ENCODE measurements around the gene COP1. TPM values are rescaled to one million over a fixed set of nuclear protein-coding genes. Genes with fewer than 3 reads are reported as not detected.
"Not testable (repeated sequence)": the region's sequence is repeated elsewhere in the genome, so short reads cannot be mapped to it uniquely, and the experiment has no call there.

Gene COP1
- total RNA-seq, 4 donors from 2014 or later, result 74.1 to 104 (median 87.5) TPM

GRCh38 chr1:175992825-175993224 is 214.3 kb downstream of the COP1 start:
- not testable (repeated sequence) for H3K27ac ChIP-seq; H3K4me3 ChIP-seq; H3K9me3 ChIP-seq; H3K27me3 ChIP-seq; H3K4me1 ChIP-seq; DNase-seq (ENCODE audit: low spot score in 2 of 2)
- peaks cover 0 to 28% (median 3%) of the 10 kb centered on the region in 3 donors for H3K36me3 ChIP-seq
- WGBS, 2 donors, result 84 to 94% methylated on average over 8 of the region's 8 CpGs

DNA sequence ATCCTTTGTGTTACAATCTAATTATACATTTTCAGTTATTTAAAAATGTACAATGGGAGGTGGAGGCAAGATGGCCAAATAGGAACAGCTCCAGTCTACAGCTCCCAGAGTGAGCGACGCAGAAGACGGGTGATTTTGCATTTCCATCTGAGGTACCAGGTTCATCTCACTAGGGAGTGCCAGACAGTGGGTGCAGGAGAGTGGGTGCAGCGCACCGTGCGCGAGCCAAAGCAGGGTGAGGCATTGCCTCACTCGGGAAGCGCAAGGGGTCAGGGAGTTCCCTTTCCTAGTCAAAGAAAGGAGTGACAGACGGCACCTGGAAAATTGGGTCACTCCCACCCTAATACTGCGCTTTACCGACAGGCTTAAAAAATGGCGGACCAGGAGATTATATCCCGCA is 214.9 kb downstream of the COP1 start:
- H3K4me1 ChIP-seq; H3K4me3 ChIP-seq; H3K27me3 ChIP-seq; DNase-seq (ENCODE audit: low spot score in 2 of 2); H3K9me3 ChIP-seq; H3K27ac ChIP-seq: not testable (repeated sequence)
- peaks cover 0 to 34% (median 3%) of the 10 kb centered on the region in 3 donors for H3K36me3 ChIP-seq
- whole genome bisulfite sequencing, 2 donors, result 90 to 95% methylated on average over 14 of the region's 14 CpGs

- 84 to 86% methylated on average over 1 of the region's 1 CpG for WGBS, 2 donors
- DNase-seq (ENCODE audit: low spot score in 2 of 2), result no peak
- TF ChIP-seq CTCF (IDR thresholded peaks at IDR 0.05), result no peak
- TF ChIP-seq EP300 (IDR thresholded peaks at IDR 0.05), result no peak
- TF ChIP-seq POLR2A (IDR thresholded peaks at IDR 0.05), result no peak
- no peaks in the 10 kb centered on the region for H3K27me3 ChIP-seq
- H3K9me3 ChIP-seq, result peaks cover 0 to 33% (median 4%) of the 10 kb centered on the region in 4 donors
- H3K4me3 ChIP-seq, result no peak overlapping the region
- H3K36me3 ChIP-seq, result peaks cover 0 to 77% (median 11%) of the 10 kb centered on the region in 3 donors
- H3K4me1 ChIP-seq, result peaks cover 0 to 3% (median 0%) of the 10 kb centered on the region in 4 donors
- no peak overlapping the region for H3K27ac ChIP-seq
Measured at GRCh38 chr1:175984813-175985212, 222.3 kb downstream of the COP1 start.

GRCh38 chr1:175984057-175984812 is 222.9 kb downstream of the COP1 start:
- no peak overlapping the region for H3K4me3 ChIP-seq
- no peak for DNase-seq (ENCODE audit: low spot score in 2 of 2)
- TF ChIP-seq POLR2A (IDR thresholded peaks at IDR 0.05) (no peak), EP300 (IDR thresholded peaks at IDR 0.05) (no peak), CTCF (IDR thresholded peaks at IDR 0.05) (no peak)
- H3K36me3 ChIP-seq, result peaks cover 0 to 76% (median 11%) of the 10 kb centered on the region in 3 donors
- peaks cover 0 to 9% (median 1%) of the 10 kb centered on the region in 4 donors for H3K4me1 ChIP-seq
- peaks cover 0 to 33% (median 4%) of the 10 kb centered on the region in 4 donors for H3K9me3 ChIP-seq
- no peaks in the 10 kb centered on the region for H3K27me3 ChIP-seq
- 97 to 99% methylated on average over 12 of the region's 12 CpGs for WGBS, 2 donors
- H3K27ac ChIP-seq, result no peak overlapping the region

- DNase-seq (ENCODE audit: low spot score in 2 of 2); H3K27ac ChIP-seq; H3K27me3 ChIP-seq; H3K4me3 ChIP-seq: not testable (repeated sequence)
- Histone ChIP-seq H3K4me1 (peaks cover 0 to 17% (median 7%) of the 10 kb centered on the region in 4 donors), H3K36me3 (peaks cover 0 to 67% (median 11%) of the 10 kb centered on the region in 3 donors), H3K9me3 (peaks cover 0 to 33% (median 4%) of the 10 kb centered on the region in 4 donors)
- 93 to 100% methylated on average over 2 of the region's 2 CpGs for WGBS, 2 donors
Measured at GRCh38 chr1:175983363-175983762, 223.7 kb downstream of the COP1 start.

DNA sequence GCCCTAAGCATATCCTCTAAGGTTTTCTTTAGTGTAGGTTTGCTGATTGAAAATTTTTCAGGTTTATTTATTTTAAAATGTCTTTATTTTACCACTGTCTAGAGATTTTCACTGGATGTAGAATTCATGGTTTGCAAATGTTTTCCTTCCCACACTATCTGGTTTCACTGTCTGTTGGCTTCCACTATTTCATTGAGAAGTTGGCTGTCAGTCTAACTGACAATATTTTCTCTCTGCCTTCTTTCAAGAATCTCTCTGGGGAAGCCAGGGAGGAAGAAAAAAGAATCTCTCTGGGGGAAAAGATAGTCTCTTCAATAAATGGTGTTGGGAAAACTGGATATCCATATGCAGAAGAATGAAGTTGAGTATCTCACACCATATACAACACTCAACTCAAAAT is 226.0 kb downstream of the COP1 start:
- Histone ChIP-seq H3K4me1 (peaks cover 0 to 23% (median 8%) of the 10 kb centered on the region in 4 donors), H3K27ac (no peak overlapping the region), H3K27me3 (no peaks in the 10 kb centered on the region), H3K36me3 (peaks cover 0 to 52% (median 11%) of the 10 kb centered on the region in 3 donors), H3K4me3 (no peak overlapping the region), H3K9me3 (peaks cover 0 to 33% (median 4%) of the 10 kb centered on the region in 4 donors)
- no peak for TF ChIP-seq POLR2A (IDR thresholded peaks at IDR 0.05)
- no peak for TF ChIP-seq CTCF (IDR thresholded peaks at IDR 0.05)
- TF ChIP-seq EP300 (IDR thresholded peaks at IDR 0.05), result no peak
- no peak for DNase-seq (ENCODE audit: low spot score in 2 of 2)

Measured in tibial nerve (tissue), 4 donors.